Immature natural killer cell (primary cell): Measurements from ENCODE around the gene DARS1. TPM values are rescaled to one million over a fixed set of nuclear protein-coding genes. Genes with fewer than 3 reads are reported as not detected.

Experiments
- DNase-seq, 3 donors: peaks; one replicate each; pipeline ENCODE4 v3.0.0; 2022; ENCODE audit warnings: mixed read lengths in 1 of 3
- H3K27ac Mint-ChIP-seq, 6 donors: one replicate each; pipeline ENCODE4 v1.8.0; 2020; ENCODE audit warnings: mixed read lengths in 6 of 6, mild to moderate bottlenecking in 5 of 6, inconsistent platforms in 4 of 6, moderate library complexity in 3 of 6
- H3K27me3 Mint-ChIP-seq, 3 donors: one replicate each; pipeline ENCODE4 v1.8.0; 2020 to 2021; ENCODE audit warnings: low read depth in 3 of 3, mild to moderate bottlenecking in 3 of 3, mixed read lengths in 3 of 3, moderate library complexity in 3 of 3, inconsistent platforms in 1 of 3
- H3K36me3 Mint-ChIP-seq, 3 donors: one replicate each; pipeline ENCODE4 v1.8.0; 2020; ENCODE audit warnings: mixed read lengths in 3 of 3, inconsistent platforms in 2 of 3, mild to moderate bottlenecking in 2 of 3
- H3K4me1 Mint-ChIP-seq, 2 donors: one replicate each; pipeline ENCODE4 v1.8.0; 2020; ENCODE audit warnings: inconsistent platforms in 2 of 2, mild to moderate bottlenecking in 2 of 2, mixed read lengths in 2 of 2, moderate library complexity in 1 of 2
- H3K4me3 Mint-ChIP-seq, 5 donors: one replicate each; pipeline ENCODE4 v1.8.0; 2020; ENCODE audit warnings: mild to moderate bottlenecking in 5 of 5, mixed read lengths in 5 of 5, inconsistent platforms in 3 of 5, moderate library complexity in 3 of 5
- H3K9me3 Mint-ChIP-seq, 6 donors: one replicate each; pipeline ENCODE4 v1.8.0; 2020; ENCODE audit warnings: mild to moderate bottlenecking in 6 of 6, mixed read lengths in 6 of 6, inconsistent platforms in 4 of 6, moderate library complexity in 3 of 6
- polyA plus RNA-seq, 3 donors: library from polyadenylated mRNA; unstranded; fragments of 300-500 nt; fragmentation: Illumina TruSeq; gene quantifications; one replicate each; pipeline ENCODE4 v1.2.3, GENCODE V29; 2021

Gene DARS1
- polyA plus RNA-seq, 3 donors from 2014 or later = 63.5 to 132 (median 86.1) TPM

- Mint-ChIP-seq H3K27ac (peak overlapping the region in 1 of 6 donors; percentile 29), H3K4me3 (no peak overlapping the region), H3K36me3 (peaks cover 12 to 29% (median 27%) of the 10 kb centered on the region in 3 donors), H3K4me1 (peaks cover 8 to 21% of the 10 kb centered on the region in 2 donors), H3K9me3 (no peaks in the 10 kb centered on the region), H3K27me3 (no peaks in the 10 kb centered on the region)
- no peak for DNase-seq
These were observed 42.3 kb downstream of the DARS1 start for GRCh38 chr2:135942936-135943688.

- peak overlapping the region in 1 of 6 donors; percentile 35 for H3K27ac Mint-ChIP-seq
These were observed 48.9 kb downstream of the DARS1 start for GRCh38 chr2:135936524-135936923.

GRCh38 chr2:135935914-135936313, 49.5 kb downstream of the DARS1 start:
- peaks cover 16 to 35% of the 10 kb centered on the region in 2 donors for H3K4me1 Mint-ChIP-seq
- no peak overlapping the region for H3K27ac Mint-ChIP-seq
- peaks cover 0 to 2% (median 0%) of the 10 kb centered on the region in 3 donors for H3K27me3 Mint-ChIP-seq
- H3K9me3 Mint-ChIP-seq = no peaks in the 10 kb centered on the region
- H3K36me3 Mint-ChIP-seq = peaks cover 17 to 28% (median 26%) of the 10 kb centered on the region in 3 donors
- no peak for DNase-seq
- no peak overlapping the region for H3K4me3 Mint-ChIP-seq

More at GRCh38 chr2:135936524-135936923, 48.9 kb downstream of the DARS1 start:
- no peak for DNase-seq
- Mint-ChIP-seq H3K36me3 (peaks cover 17 to 27% (median 27%) of the 10 kb centered on the region in 3 donors), H3K4me3 (no peak overlapping the region), H3K4me1 (peaks cover 16 to 35% of the 10 kb centered on the region in 2 donors), H3K27me3 (peaks cover 0 to 2% (median 0%) of the 10 kb centered on the region in 3 donors), H3K9me3 (no peaks in the 10 kb centered on the region)

GRCh38 chr2:135931776-135932443, 53.5 kb downstream of the DARS1 start:
- Mint-ChIP-seq H3K27me3 (peaks cover 0 to 2% (median 0%) of the 10 kb centered on the region in 3 donors), H3K36me3 (peaks cover 18 to 21% (median 19%) of the 10 kb centered on the region in 3 donors), H3K27ac (peak overlapping the region in 4 of 6 donors; percentile 2 to 73 (median 60)), H3K9me3 (no peaks in the 10 kb centered on the region), H3K4me3 (no peak overlapping the region), H3K4me1 (peaks cover 11 to 17% of the 10 kb centered on the region in 2 donors)
- DNase-seq = no peak

- no peak for DNase-seq
- peaks cover under 1 to 1% of the 10 kb centered on the region in 2 donors for H3K4me1 Mint-ChIP-seq
- no peak overlapping the region for H3K27ac Mint-ChIP-seq
These were observed 58.8 kb downstream of the DARS1 start for GRCh38 chr2:135926605-135927004.

GRCh38 chr2:135925571-135925970, 59.9 kb downstream of the DARS1 start:
- Mint-ChIP-seq H3K27ac (no peak overlapping the region), H3K4me1 (no peaks in the 10 kb centered on the region), H3K36me3 (peaks cover 8 to 16% (median 13%) of the 10 kb centered on the region in 3 donors), H3K9me3 (no peaks in the 10 kb centered on the region), H3K27me3 (no peaks in the 10 kb centered on the region), H3K4me3 (no peak overlapping the region)
- no peak for DNase-seq

More at GRCh38 chr2:135926605-135927004, 58.8 kb downstream of the DARS1 start:
- H3K4me3 Mint-ChIP-seq = no peak overlapping the region
- H3K36me3 Mint-ChIP-seq = peaks cover 13 to 14% (median 13%) of the 10 kb centered on the region in 3 donors
- no peaks in the 10 kb centered on the region for H3K27me3 Mint-ChIP-seq
- H3K9me3 Mint-ChIP-seq = no peaks in the 10 kb centered on the region

GRCh38 chr2:135916207-135916606, 69.2 kb downstream of the DARS1 start:
- peak; percentile 18 to 44 (median 25) for DNase-seq
- Mint-ChIP-seq H3K27me3 (peaks cover 0 to 2% (median 0%) of the 10 kb centered on the region in 3 donors), H3K27ac (peak overlapping the region in 1 of 6 donors; percentile 88), H3K36me3 (peaks cover 2 to 12% (median 11%) of the 10 kb centered on the region in 3 donors), H3K4me3 (no peak overlapping the region), H3K4me1 (no peaks in the 10 kb centered on the region), H3K9me3 (no peaks in the 10 kb centered on the region)

- Mint-ChIP-seq H3K36me3 (peaks cover 4 to 14% (median 13%) of the 10 kb centered on the region in 3 donors), H3K4me1 (no peaks in the 10 kb centered on the region), H3K27me3 (peaks cover 0 to 2% (median 0%) of the 10 kb centered on the region in 3 donors), H3K9me3 (no peaks in the 10 kb centered on the region), H3K4me3 (no peak overlapping the region), H3K27ac (peak overlapping the region in 1 of 6 donors; percentile 10)
- no peak for DNase-seq
These were observed 70.9 kb downstream of the DARS1 start for GRCh38 chr2:135914485-135914884.

GRCh38 chr2:135913727-135914365, 71.6 kb downstream of the DARS1 start:
- Mint-ChIP-seq H3K36me3 (peaks cover 6 to 15% (median 13%) of the 10 kb centered on the region in 3 donors), H3K27me3 (peaks cover 0 to 2% (median 0%) of the 10 kb centered on the region in 3 donors), H3K4me1 (no peaks in the 10 kb centered on the region), H3K4me3 (no peak overlapping the region), H3K27ac (peak overlapping the region in 3 of 6 donors; percentile 61 to 84 (median 64)), H3K9me3 (no peaks in the 10 kb centered on the region)
- DNase-seq = peak; percentile 38 to 56 (median 45)

- H3K4me1 Mint-ChIP-seq = no peaks in the 10 kb centered on the region
- no peaks in the 10 kb centered on the region for H3K27me3 Mint-ChIP-seq
- H3K9me3 Mint-ChIP-seq = no peaks in the 10 kb centered on the region
- H3K4me3 Mint-ChIP-seq = no peak overlapping the region
- DNase-seq = no peak
- H3K27ac Mint-ChIP-seq = no peak overlapping the region
- peaks cover 19 to 42% (median 23%) of the 10 kb centered on the region in 3 donors for H3K36me3 Mint-ChIP-seq
These were observed 75.5 kb downstream of the DARS1 start for GRCh38 chr2:135909976-135910375.

- DNase-seq = no peak
- Mint-ChIP-seq H3K4me1 (no peaks in the 10 kb centered on the region), H3K36me3 (peaks cover 18 to 47% (median 25%) of the 10 kb centered on the region in 3 donors), H3K27me3 (no peaks in the 10 kb centered on the region), H3K9me3 (no peaks in the 10 kb centered on the region), H3K4me3 (no peak overlapping the region), H3K27ac (no peak overlapping the region)
These were observed 79.7 kb downstream of the DARS1 start for GRCh38 chr2:135905679-135906078.

GRCh38 chr2:135904341-135904989, 81.0 kb downstream of the DARS1 start:
- Mint-ChIP-seq H3K9me3 (no peaks in the 10 kb centered on the region), H3K4me3 (no peak overlapping the region), H3K4me1 (no peaks in the 10 kb centered on the region), H3K36me3 (peaks cover 15 to 42% (median 27%) of the 10 kb centered on the region in 3 donors), H3K27ac (no peak overlapping the region), H3K27me3 (no peaks in the 10 kb centered on the region)
- DNase-seq = no peak

- H3K36me3 Mint-ChIP-seq = peaks cover 12 to 37% (median 31%) of the 10 kb centered on the region in 3 donors
- no peaks in the 10 kb centered on the region for H3K4me1 Mint-ChIP-seq
- H3K4me3 Mint-ChIP-seq = no peak overlapping the region
- H3K27ac Mint-ChIP-seq = peak overlapping the region in 1 of 6 donors; percentile 6
- H3K27me3 Mint-ChIP-seq = peaks cover 0 to 2% (median 0%) of the 10 kb centered on the region in 3 donors
- DNase-seq = no peak
- no peaks in the 10 kb centered on the region for H3K9me3 Mint-ChIP-seq
These were observed 81.8 kb downstream of the DARS1 start for GRCh38 chr2:135903650-135904049.
